Osteocyte (in vitro differentiated cells): ENCODE results near the gene FAP. TPM values are rescaled to one million over a fixed set of nuclear protein-coding genes. Genes with fewer than 3 reads are reported as not detected.

Experiments used
- DNase-seq: peaks from one replicate; pipeline ENCODE4 v3.0.0; 2021; ENCODE audit warnings: mixed read lengths; ENCODE audit not compliant: unreplicated experiment; ENCODE audit errors: extremely low spot score
- H3K27ac Mint-ChIP-seq: one replicate; pipeline ENCODE4 v1.8.0; 2021; ENCODE audit warnings: mild to moderate bottlenecking, mixed read lengths; ENCODE audit not compliant: unreplicated experiment
- H3K27me3 Mint-ChIP-seq: one replicate; pipeline ENCODE4 v1.8.0; 2021; ENCODE audit warnings: mixed read lengths; ENCODE audit not compliant: unreplicated experiment
- H3K36me3 Mint-ChIP-seq: one replicate; pipeline ENCODE4 v1.8.0; 2021; ENCODE audit warnings: mixed read lengths; ENCODE audit not compliant: unreplicated experiment
- H3K4me1 Mint-ChIP-seq: one replicate; pipeline ENCODE4 v1.8.0; 2021; ENCODE audit warnings: mixed read lengths; ENCODE audit not compliant: unreplicated experiment
- H3K4me3 Mint-ChIP-seq: one replicate; pipeline ENCODE4 v1.8.0; 2021; ENCODE audit warnings: mild to moderate bottlenecking, moderate library complexity, mixed read lengths; ENCODE audit not compliant: unreplicated experiment
- H3K9me3 Mint-ChIP-seq: one replicate; pipeline ENCODE4 v1.8.0; 2021; ENCODE audit warnings: mixed read lengths; ENCODE audit not compliant: unreplicated experiment
- CTCF ChIP-seq: fragments of 200-600 bp; sonication (generic); IDR thresholded peaks from 2 replicates; pipeline ENCODE4 v1.5.0; 2021; ENCODE audit warnings: antibody characterized with exemption, mild to moderate bottlenecking, moderate library complexity
- total RNA-seq: library from RNA; stranded (reverse); gene quantifications from 2 replicates; pipeline ENCODE4 v1.2.1, GENCODE V29; 2021

FAP gene
- total RNA-seq, 1 donor from 2014 or later = 38.1 TPM

GRCh38 chr2:162253435-162253834 lies 10.2 kb upstream of the FAP start:
- H3K9me3 Mint-ChIP-seq = peaks cover 12% of the 10 kb centered on the region
- no peak for DNase-seq
- no peak overlapping the region for H3K4me3 Mint-ChIP-seq
- peaks cover 6% of the 10 kb centered on the region for H3K4me1 Mint-ChIP-seq
- peaks cover 2% of the 10 kb centered on the region for H3K36me3 Mint-ChIP-seq
- H3K27me3 Mint-ChIP-seq = no peaks in the 10 kb centered on the region
- no peak overlapping the region for H3K27ac Mint-ChIP-seq
- no peak for TF ChIP-seq CTCF

- TF ChIP-seq CTCF = no peak
- no peak overlapping the region for H3K27ac Mint-ChIP-seq
- no peak for DNase-seq
- H3K9me3 Mint-ChIP-seq = peaks cover 21% of the 10 kb centered on the region
- H3K36me3 Mint-ChIP-seq = peaks cover 2% of the 10 kb centered on the region
- H3K4me1 Mint-ChIP-seq = peaks cover 6% of the 10 kb centered on the region
- H3K4me3 Mint-ChIP-seq = no peak overlapping the region
- H3K27me3 Mint-ChIP-seq = no peaks in the 10 kb centered on the region
Observed at GRCh38 chr2:162252153-162252552, 8.9 kb upstream of the FAP start.

GRCh38 chr2:162245781-162246180 lies 2.5 kb upstream of the FAP start:
- no peak for DNase-seq
- H3K36me3 Mint-ChIP-seq = peaks cover 2% of the 10 kb centered on the region
- H3K27ac Mint-ChIP-seq = peak overlapping the region; percentile 63
- no peaks in the 10 kb centered on the region for H3K27me3 Mint-ChIP-seq
- H3K4me3 Mint-ChIP-seq = no peak overlapping the region
- peaks cover 21% of the 10 kb centered on the region for H3K9me3 Mint-ChIP-seq
- no peak for TF ChIP-seq CTCF
- peaks cover 62% of the 10 kb centered on the region for H3K4me1 Mint-ChIP-seq

- Mint-ChIP-seq H3K27me3 (no peaks in the 10 kb centered on the region), H3K27ac (peak overlapping the region; percentile 93), H3K9me3 (peaks cover 16% of the 10 kb centered on the region), H3K36me3 (peaks cover 2% of the 10 kb centered on the region), H3K4me1 (peaks cover 69% of the 10 kb centered on the region), H3K4me3 (peak overlapping the region; percentile 2)
- no peak for DNase-seq
- TF ChIP-seq CTCF = no peak
Observed at GRCh38 chr2:162245061-162245460, 1.8 kb upstream of the FAP start.

GRCh38 chr2:162244541-162245031 lies 1.3 kb upstream of the FAP start:
- DNase-seq = no peak
- Mint-ChIP-seq H3K9me3 (peaks cover 12% of the 10 kb centered on the region), H3K27me3 (no peaks in the 10 kb centered on the region), H3K4me1 (peaks cover 74% of the 10 kb centered on the region), H3K36me3 (peaks cover 6% of the 10 kb centered on the region), H3K27ac (peak overlapping the region; percentile 93), H3K4me3 (peak overlapping the region; percentile 20)
- TF ChIP-seq CTCF = no peak
